Activated B cell treated with CpG ODN at 0.5 μM for 24 hours (primary cell): Measurements from ENCODE around the gene WDR86. TPM values are rescaled to one million over a fixed set of nuclear protein-coding genes. Genes with fewer than 3 reads are reported as not detected.

Experiments
- ATAC-seq: fragments of 200-7000 bp; cut with Tn5 transposase; one replicate; pipeline ENCODE4 v1.10.0; 2021; ENCODE audit warnings: low read depth, mild to moderate bottlenecking, moderate library complexity
- CTCF ChIA-PET: fragments of 350-600 bp; sonication (Branson Sonifier 250); formaldehyde crosslinking; loops from one replicate; lab custom pipeline; 2021; ENCODE audit warnings: antibody characterized with exemption; lab: Charles Lee
- POLR2A ChIA-PET: fragments of 350-600 bp; sonication (Branson Sonifier 250); formaldehyde crosslinking; loops from one replicate; lab custom pipeline; 2021; ENCODE audit warnings: antibody characterized with exemption; lab: Charles Lee
- DNase-seq: peaks from one replicate; pipeline ENCODE4 v3.0.0; 2022
- H3K27ac Mint-ChIP-seq: one replicate; pipeline ENCODE4 v1.8.0; 2020; ENCODE audit warnings: mixed read lengths
- H3K27me3 Mint-ChIP-seq: one replicate; pipeline ENCODE4 v1.8.0; 2021; ENCODE audit warnings: mixed read lengths
- H3K36me3 Mint-ChIP-seq: one replicate; pipeline ENCODE4 v1.8.0; 2021; ENCODE audit warnings: low read depth, mixed read lengths
- H3K4me1 Mint-ChIP-seq: one replicate; pipeline ENCODE4 v1.8.0; 2021; ENCODE audit warnings: mixed read lengths
- H3K4me3 Mint-ChIP-seq: one replicate; pipeline ENCODE4 v1.8.0; 2020; ENCODE audit warnings: mild to moderate bottlenecking, mixed read lengths
- H3K9me3 Mint-ChIP-seq: one replicate; pipeline ENCODE4 v1.8.0; 2020; ENCODE audit warnings: mixed read lengths
- intact Hi-C: fragments of 100-400 bp; cut with micrococcal nuclease; formaldehyde crosslinking; loops from one replicate; pipeline ENCODE4 v1.15.1; 2024
- total RNA-seq: library from RNA; stranded (reverse); gene quantifications from 2 replicates; pipeline ENCODE4 v1.2.3, GENCODE V29; 2022
- TF ChIP-seq, protein P1 (sequence below): fragments of 200-600 bp; IDR thresholded peaks from one replicate; pipeline ENCODE4 v1.8.0; 2022; ENCODE audit warnings: antibody characterized with exemption, mild to moderate bottlenecking

Gene WDR86
- total RNA-seq, 1 donor from 2014 or later, result 0.33 TPM

DNA sequence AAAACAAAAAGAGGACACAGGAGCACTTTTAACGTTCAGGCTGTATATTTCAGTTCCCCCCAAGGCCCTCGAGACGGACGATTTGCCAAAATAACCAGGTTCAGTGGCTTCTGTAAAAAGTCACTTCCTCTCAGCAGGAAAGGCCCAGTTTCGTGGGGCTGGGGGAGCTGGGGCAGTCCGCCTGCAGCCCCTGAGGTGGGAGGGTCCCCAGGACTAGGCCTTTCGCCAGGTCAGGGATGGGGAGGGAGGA, 28.8 kb downstream of the WDR86 start:
- H3K27ac Mint-ChIP-seq, result peak overlapping the region; percentile 61
- H3K36me3 Mint-ChIP-seq, result peaks cover 32% of the 10 kb centered on the region
- TF ChIP-seq, protein P1, sequence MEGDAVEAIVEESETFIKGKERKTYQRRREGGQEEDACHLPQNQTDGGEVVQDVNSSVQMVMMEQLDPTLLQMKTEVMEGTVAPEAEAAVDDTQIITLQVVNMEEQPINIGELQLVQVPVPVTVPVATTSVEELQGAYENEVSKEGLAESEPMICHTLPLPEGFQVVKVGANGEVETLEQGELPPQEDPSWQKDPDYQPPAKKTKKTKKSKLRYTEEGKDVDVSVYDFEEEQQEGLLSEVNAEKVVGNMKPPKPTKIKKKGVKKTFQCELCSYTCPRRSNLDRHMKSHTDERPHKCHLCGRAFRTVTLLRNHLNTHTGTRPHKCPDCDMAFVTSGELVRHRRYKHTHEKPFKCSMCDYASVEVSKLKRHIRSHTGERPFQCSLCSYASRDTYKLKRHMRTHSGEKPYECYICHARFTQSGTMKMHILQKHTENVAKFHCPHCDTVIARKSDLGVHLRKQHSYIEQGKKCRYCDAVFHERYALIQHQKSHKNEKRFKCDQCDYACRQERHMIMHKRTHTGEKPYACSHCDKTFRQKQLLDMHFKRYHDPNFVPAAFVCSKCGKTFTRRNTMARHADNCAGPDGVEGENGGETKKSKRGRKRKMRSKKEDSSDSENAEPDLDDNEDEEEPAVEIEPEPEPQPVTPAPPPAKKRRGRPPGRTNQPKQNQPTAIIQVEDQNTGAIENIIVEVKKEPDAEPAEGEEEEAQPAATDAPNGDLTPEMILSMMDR, result no peak
- ATAC-seq (peak; percentile 50), DNase-seq (no peak)
- no peaks in the 10 kb centered on the region for H3K9me3 Mint-ChIP-seq
- POLR2A ChIA-PET, result interaction anchor here (0.6 kb wide), 1 partner anchor 1035 kb away, joined by 6 read pairs; no protein-coding TSS in a partner anchor
- H3K4me3 Mint-ChIP-seq, result peak overlapping the region; percentile 83
- H3K4me1 Mint-ChIP-seq, result peaks cover 26% of the 10 kb centered on the region
- peaks cover 2% of the 10 kb centered on the region for H3K27me3 Mint-ChIP-seq
- intact Hi-C loops, result loop anchor here (1.0 to 5.0 kb wide), 5 partner anchors 13 to 251 kb away; no protein-coding TSS in a partner anchor
- CTCF ChIA-PET, result interaction anchor here (1.2 kb wide), 1 partner anchor 67 kb away, joined by 4 read pairs; no protein-coding TSS in a partner anchor

DNA sequence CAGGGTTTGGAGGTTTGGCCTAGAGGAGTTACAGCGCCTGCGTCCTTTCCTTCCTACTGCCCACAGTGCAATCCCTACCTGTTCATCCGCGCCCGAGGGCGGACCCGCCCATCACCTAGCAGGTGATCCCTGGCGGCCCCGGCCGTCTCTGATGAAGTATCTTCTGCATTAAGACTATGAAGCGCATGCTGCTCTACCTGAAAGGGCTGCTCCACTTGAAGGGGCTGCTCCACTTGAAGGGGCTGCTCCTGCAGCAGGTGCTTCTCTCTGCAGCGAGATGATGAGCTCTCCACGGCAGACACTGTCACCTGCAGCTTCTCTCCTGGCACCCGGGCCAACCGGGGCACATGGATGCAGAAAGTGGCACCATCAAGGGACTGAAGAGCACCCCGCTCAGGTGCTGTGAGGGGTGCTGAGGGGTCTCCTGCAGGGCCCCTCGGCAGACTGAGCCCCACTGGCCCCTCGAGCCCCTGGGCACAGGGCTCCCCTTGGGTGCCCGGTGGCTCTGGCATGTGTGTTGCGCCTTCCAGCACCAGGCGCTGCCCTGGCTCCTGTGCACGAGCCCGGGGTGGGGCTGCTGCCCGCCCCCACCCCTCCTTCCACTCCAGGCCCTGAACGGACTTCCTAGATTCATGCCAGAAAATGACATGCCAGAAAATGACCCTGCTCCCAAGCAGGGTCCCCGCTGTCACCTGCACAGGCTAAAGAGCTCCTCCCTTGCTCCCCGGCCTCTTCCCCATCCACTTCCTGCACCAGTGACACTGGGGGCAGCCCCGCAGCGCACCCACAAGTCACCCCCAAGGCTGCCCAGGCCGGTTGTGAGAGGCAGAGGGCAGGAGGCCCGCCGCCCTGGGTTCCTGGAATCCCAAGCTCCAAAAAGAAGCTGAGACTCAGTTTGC, 29.4 kb downstream of the WDR86 start:
- TF ChIP-seq, protein P1, result no peak
- ChIA-PET CTCF (interaction anchor here (1.2 kb wide), 1 partner anchor 67 kb away, joined by 4 read pairs; no protein-coding TSS in a partner anchor), POLR2A (interaction anchor here (0.6 kb wide), 1 partner anchor 1036 kb away, joined by 6 read pairs; no protein-coding TSS in a partner anchor)
- peaks cover 26% of the 10 kb centered on the region for H3K4me1 Mint-ChIP-seq
- no peak for DNase-seq
- intact Hi-C loops, result loop anchor here (1.0 to 5.0 kb wide), 5 partner anchors 12 to 252 kb away; no protein-coding TSS in a partner anchor
- ATAC-seq, result peak; percentile 8
- H3K27me3 Mint-ChIP-seq, result peaks cover 2% of the 10 kb centered on the region
- peak overlapping the region; percentile 61 for H3K27ac Mint-ChIP-seq
- peaks cover 37% of the 10 kb centered on the region for H3K36me3 Mint-ChIP-seq
- H3K9me3 Mint-ChIP-seq, result no peaks in the 10 kb centered on the region
- H3K4me3 Mint-ChIP-seq, result peak overlapping the region; percentile 83

DNA sequence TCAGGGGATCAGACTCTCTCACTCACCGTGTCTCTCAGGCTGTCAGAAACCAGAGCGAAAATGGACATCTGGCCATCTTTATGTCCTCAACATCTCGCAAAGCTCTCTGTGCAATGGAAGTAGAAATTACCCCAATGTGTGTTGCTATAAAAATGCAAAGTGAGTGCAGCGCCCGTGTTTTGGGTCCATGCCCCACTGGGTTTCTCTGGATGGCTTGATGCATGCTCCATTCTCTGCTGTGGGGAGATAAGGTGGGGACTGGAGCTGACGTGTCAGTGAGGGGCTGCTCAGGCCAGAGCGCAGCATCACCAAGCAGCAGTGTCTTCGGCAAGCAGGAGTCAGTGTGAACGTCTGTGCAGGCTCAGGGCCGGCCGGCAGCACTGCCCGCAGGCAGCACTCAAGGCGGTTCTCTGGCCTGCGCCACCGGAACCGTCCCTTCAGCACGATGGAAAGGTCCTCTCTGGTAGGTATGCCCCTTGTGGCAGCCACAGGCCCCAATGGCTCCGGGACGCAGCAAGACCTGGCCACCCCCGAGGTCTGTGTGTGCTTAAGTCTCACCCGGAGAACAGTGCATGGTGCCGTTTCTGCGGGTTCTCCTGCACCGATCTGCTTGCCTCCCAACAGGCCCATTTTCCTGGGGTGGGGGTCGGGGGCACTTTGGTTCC, 30.2 kb downstream of the WDR86 start:
- ATAC-seq, result no peak
- TF ChIP-seq, protein P1, result no peak
- H3K27ac Mint-ChIP-seq, result peak overlapping the region; percentile 16
- no peaks in the 10 kb centered on the region for H3K9me3 Mint-ChIP-seq
- POLR2A ChIA-PET, result no interaction called here
- peak overlapping the region; percentile 8 for H3K4me3 Mint-ChIP-seq
- no peak for DNase-seq
- CTCF ChIA-PET, result no interaction called here
- intact Hi-C loops, result loop anchor here (2.0 to 5.0 kb wide), 2 partner anchors 29 to 68 kb away; no protein-coding TSS in a partner anchor
- H3K4me1 Mint-ChIP-seq, result peaks cover 26% of the 10 kb centered on the region
- peaks cover 2% of the 10 kb centered on the region for H3K27me3 Mint-ChIP-seq
- H3K36me3 Mint-ChIP-seq, result peaks cover 42% of the 10 kb centered on the region

DNA sequence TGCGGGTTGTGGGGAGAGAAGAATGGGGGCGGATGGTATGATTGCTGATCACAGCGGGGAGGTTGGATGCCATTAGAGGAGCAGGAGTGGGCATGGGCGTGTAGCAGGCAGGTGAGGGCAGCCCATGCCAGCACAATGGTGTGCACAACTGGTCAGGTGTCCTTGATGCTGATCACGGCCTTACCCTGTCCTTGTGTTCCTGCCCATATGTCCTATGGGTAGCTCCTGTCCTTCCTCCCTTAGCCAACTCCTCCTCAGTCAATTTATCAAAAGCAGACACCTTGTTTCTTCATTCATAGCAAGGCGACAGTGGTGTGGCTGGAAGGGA, 30.7 kb downstream of the WDR86 start:
- peak overlapping the region; percentile 16 for H3K27ac Mint-ChIP-seq
- H3K4me1 Mint-ChIP-seq, result peaks cover 26% of the 10 kb centered on the region
- H3K36me3 Mint-ChIP-seq, result peaks cover 47% of the 10 kb centered on the region
- intact Hi-C loops, result no loop called here
- CTCF ChIA-PET, result no interaction called here
- TF ChIP-seq, protein P1, result no peak
- no peak for DNase-seq
- no peaks in the 10 kb centered on the region for H3K9me3 Mint-ChIP-seq
- POLR2A ChIA-PET, result no interaction called here
- peaks cover 2% of the 10 kb centered on the region for H3K27me3 Mint-ChIP-seq
- no peak for ATAC-seq
- H3K4me3 Mint-ChIP-seq, result no peak overlapping the region
